Measurements from ENCODE around the gene METTL6. TPM values are rescaled to one million over a fixed set of nuclear protein-coding genes. Genes with fewer than 3 reads are reported as not detected.
"Not testable (repeated sequence)": the region's sequence is repeated elsewhere in the genome, so short reads cannot be mapped to it uniquely, and the experiment has no call there.

The METTL6 gene
- total RNA-seq, 6 donors from 2014 or later: 10.5 to 20.7 (median 13.9) TPM

DNA sequence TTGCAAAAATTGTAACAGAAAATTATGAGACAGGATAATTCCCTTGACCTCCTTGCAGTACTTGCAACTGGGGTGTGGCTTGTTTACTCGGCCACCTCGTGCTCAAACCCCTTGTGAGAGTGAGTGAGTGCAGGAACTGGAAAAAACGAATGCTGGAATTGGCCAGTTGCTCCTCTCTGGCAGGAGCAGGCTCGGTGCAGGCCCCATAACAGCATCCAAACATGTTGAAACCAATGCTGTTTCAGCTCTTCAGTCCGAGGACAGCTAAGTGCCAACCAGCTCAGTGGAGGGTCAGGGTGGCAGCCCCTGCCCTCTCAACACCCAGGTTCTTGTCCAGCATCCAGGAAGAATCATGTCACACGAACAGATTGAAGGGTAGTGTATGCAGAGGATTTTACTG lies 36.9 kb downstream of the METTL6 start:
- 49 to 54% methylated on average over 6 of the region's 6 CpGs for WGBS, 2 donors
- peak in 1 of 2 donors; percentile 56 for DNase-seq
- H3K36me3 ChIP-seq: no peaks in the 10 kb centered on the region
- no peaks in the 10 kb centered on the region for H3K27me3 ChIP-seq
- H3K4me3 ChIP-seq: no peak overlapping the region
- peaks cover 0 to 14% (median 5%) of the 10 kb centered on the region in 4 donors for H3K9me3 ChIP-seq
- ATAC-seq (ENCODE audit: low FRiP score in 2 of 2): peak in 1 of 2 donors; percentile 29
- H3K27ac ChIP-seq: peak overlapping the region in 1 of 4 donors; percentile 56
- TF ChIP-seq POLR2AphosphoS5 (IDR thresholded peaks at IDR 0.05) (no peak), POLR2A (IDR thresholded peaks at IDR 0.05) (no peak), EP300 (IDR thresholded peaks at IDR 0.05) (no peak)
- TF ChIP-seq, protein P1, sequence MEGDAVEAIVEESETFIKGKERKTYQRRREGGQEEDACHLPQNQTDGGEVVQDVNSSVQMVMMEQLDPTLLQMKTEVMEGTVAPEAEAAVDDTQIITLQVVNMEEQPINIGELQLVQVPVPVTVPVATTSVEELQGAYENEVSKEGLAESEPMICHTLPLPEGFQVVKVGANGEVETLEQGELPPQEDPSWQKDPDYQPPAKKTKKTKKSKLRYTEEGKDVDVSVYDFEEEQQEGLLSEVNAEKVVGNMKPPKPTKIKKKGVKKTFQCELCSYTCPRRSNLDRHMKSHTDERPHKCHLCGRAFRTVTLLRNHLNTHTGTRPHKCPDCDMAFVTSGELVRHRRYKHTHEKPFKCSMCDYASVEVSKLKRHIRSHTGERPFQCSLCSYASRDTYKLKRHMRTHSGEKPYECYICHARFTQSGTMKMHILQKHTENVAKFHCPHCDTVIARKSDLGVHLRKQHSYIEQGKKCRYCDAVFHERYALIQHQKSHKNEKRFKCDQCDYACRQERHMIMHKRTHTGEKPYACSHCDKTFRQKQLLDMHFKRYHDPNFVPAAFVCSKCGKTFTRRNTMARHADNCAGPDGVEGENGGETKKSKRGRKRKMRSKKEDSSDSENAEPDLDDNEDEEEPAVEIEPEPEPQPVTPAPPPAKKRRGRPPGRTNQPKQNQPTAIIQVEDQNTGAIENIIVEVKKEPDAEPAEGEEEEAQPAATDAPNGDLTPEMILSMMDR (IDR thresholded peaks at IDR 0.05): no peak
- peaks cover 0 to 19% (median 3%) of the 10 kb centered on the region in 4 donors for H3K4me1 ChIP-seq

DNA sequence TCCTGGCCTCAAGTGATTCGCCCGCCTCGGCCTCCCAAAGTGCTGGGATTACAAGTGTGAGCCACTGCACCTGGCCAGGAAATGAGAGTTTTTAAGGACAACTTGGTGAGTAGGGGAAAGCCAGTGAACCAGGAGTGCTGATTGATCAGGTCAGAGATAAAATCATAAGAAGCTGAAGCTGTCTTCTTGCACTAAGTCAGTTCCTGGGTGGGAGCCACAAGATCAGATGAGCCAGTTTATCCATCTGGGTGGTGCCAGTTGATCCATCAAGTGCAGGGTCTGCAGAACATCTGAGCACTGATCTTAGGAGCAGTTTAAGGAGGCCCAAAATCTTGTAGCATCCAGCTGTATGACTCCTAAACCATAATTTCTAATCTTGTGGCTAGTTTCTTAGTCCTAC lies 39.0 kb downstream of the METTL6 start:
- not testable (repeated sequence) for H3K27me3 ChIP-seq; H3K36me3 ChIP-seq; ATAC-seq (ENCODE audit: low FRiP score in 2 of 2); H3K27ac ChIP-seq; H3K4me3 ChIP-seq; DNase-seq
- WGBS, 2 donors: 90 to 98% methylated on average over 3 of the region's 3 CpGs
- Histone ChIP-seq H3K9me3 (peaks cover 0 to 14% (median 5%) of the 10 kb centered on the region in 4 donors), H3K4me1 (peaks cover 0 to 21% (median 3%) of the 10 kb centered on the region in 4 donors)

DNA sequence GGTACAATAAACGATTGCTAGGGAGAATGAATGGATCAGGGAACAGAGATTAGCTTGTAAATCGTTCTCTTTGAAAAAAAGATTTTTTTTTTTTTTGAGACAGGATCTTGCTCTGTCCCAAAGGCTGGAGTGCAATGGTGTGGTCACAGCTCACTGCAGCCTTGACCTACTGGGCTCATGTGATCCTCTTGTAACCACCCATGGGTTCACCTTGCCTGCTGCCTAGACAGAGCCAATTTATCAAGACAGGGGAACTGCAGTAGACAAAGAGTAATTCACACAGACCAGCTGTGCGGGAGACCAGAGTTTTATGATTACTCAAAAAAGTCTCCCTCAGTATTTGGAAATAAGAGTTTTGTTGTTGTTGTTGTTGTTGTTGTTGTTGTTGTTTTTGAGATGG lies 39.6 kb downstream of the METTL6 start:
- H3K9me3 ChIP-seq: peaks cover 0 to 14% (median 5%) of the 10 kb centered on the region in 4 donors
- H3K4me1 ChIP-seq: peaks cover 0 to 21% (median 3%) of the 10 kb centered on the region in 4 donors
- WGBS, 2 donors: 93 to 97% methylated on average over 3 of the region's 3 CpGs
- ATAC-seq (ENCODE audit: low FRiP score in 2 of 2) (no peak), DNase-seq (no peak)
- TF ChIP-seq POLR2AphosphoS5 (IDR thresholded peaks at IDR 0.05) (no peak), POLR2A (IDR thresholded peaks at IDR 0.05) (no peak), EP300 (IDR thresholded peaks at IDR 0.05) (no peak)
- TF ChIP-seq, protein P1 (IDR thresholded peaks at IDR 0.05): no peak
- H3K27me3 ChIP-seq: no peaks in the 10 kb centered on the region
- H3K4me3 ChIP-seq: no peak overlapping the region
- H3K36me3 ChIP-seq: no peaks in the 10 kb centered on the region
- no peak overlapping the region for H3K27ac ChIP-seq

DNA sequence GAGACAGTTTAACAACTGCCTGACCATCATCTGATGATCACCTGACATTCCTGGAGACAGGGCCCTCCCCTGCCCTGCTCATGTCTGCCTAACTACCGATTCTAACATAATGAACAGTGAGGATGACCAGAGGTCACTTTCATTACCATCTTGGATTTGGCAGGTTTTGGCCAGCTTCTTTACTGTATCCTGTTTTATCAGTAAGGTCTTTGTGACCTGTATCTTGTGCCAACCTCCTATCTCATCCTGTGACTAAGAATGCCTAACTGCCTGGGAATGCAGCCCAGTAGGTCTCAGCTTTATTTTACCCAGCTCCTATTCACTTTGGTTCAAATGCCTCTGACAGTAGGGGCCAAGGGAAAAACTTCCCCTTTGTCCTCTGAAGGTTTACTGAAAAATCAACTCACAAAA lies 40.2 kb downstream of the METTL6 start:
- Histone ChIP-seq H3K27me3 (no peaks in the 10 kb centered on the region), H3K4me3 (no peak overlapping the region), H3K36me3 (no peaks in the 10 kb centered on the region), H3K27ac (peak overlapping the region in 2 of 4 donors; percentile 47 to 78), H3K9me3 (peaks cover 0 to 14% (median 5%) of the 10 kb centered on the region in 4 donors), H3K4me1 (peaks cover 0 to 21% (median 3%) of the 10 kb centered on the region in 4 donors)
- no peak for ATAC-seq (ENCODE audit: low FRiP score in 2 of 2)
- TF ChIP-seq EP300 (IDR thresholded peaks at IDR 0.05): no peak
- TF ChIP-seq, protein P1 (IDR thresholded peaks at IDR 0.05): no peak
- TF ChIP-seq POLR2AphosphoS5 (IDR thresholded peaks at IDR 0.05): no peak
- no peak for TF ChIP-seq POLR2A (IDR thresholded peaks at IDR 0.05)
- WGBS, 2 donors: 71% methylated on average over 1 of the region's 1 CpG
- DNase-seq: no peak

DNA sequence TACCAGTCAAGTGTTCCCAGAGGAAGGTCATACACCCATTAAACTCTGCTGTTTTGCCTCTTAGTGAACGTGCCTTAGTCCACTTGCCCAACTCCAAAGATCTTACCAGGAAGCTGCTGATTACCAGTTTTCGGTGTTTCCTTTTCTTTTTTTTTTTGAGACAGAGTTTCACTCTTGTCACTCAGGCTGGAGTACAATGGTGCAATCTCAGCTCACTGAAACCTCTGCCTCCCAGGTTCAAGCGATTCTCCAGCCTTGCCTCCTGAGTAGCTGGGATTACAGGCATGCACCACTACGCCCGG lies 40.7 kb downstream of the METTL6 start:
- not testable (repeated sequence) for H3K36me3 ChIP-seq; H3K27me3 ChIP-seq; ATAC-seq (ENCODE audit: low FRiP score in 2 of 2); H3K4me3 ChIP-seq
- peak overlapping the region in 2 of 4 donors; percentile 47 to 78 for H3K27ac ChIP-seq
- peak in 1 of 2 donors; percentile 42 for DNase-seq
- H3K4me1 ChIP-seq: peaks cover 0 to 21% (median 3%) of the 10 kb centered on the region in 4 donors
- peaks cover 0 to 14% (median 5%) of the 10 kb centered on the region in 4 donors for H3K9me3 ChIP-seq
- peak in 1 of 4 donors; percentile 23 for TF ChIP-seq EP300 (IDR thresholded peaks at IDR 0.05)
- 68% methylated on average over 5 of the region's 5 CpGs for WGBS, 2 donors
